Ascending aorta (tissue), 2 donors: ENCODE data around the gene ADAMTS17. TPM values are rescaled to one million over a fixed set of nuclear protein-coding genes. Genes with fewer than 3 reads are reported as not detected.

Experiments used
- DNase-seq, 2 donors: peaks; one replicate each; pipeline ENCODE4 v3.0.0-alpha.2; 2019; ENCODE audit warnings: low spot score in 2 of 2
- H3K27ac ChIP-seq, 2 donors: fragments of 200-600 bp; sonication (generic); one replicate each; pipeline ENCODE4 v1.5.1; 2016 to 2017; ENCODE audit warnings: mild to moderate bottlenecking in 1 of 2
- H3K27me3 ChIP-seq: fragments of 200-600 bp; sonication (generic); one replicate; pipeline ENCODE4 v1.5.1; 2017
- H3K36me3 ChIP-seq, 2 donors: fragments of 200-600 bp; sonication (generic); one replicate each; pipeline ENCODE4 v1.5.1; 2016
- H3K4me1 ChIP-seq, 2 donors: fragments of 200-600 bp; sonication (generic); one replicate each; pipeline ENCODE4 v1.5.1; 2016 to 2017; ENCODE audit warnings: mild to moderate bottlenecking in 1 of 2
- H3K4me3 ChIP-seq, 2 donors: fragments of 200-600 bp; sonication (generic); one replicate each; pipeline ENCODE4 v1.5.1; 2016 to 2017; ENCODE audit warnings: mild to moderate bottlenecking in 1 of 2
- H3K9me3 ChIP-seq, 2 donors: fragments of 200-600 bp; sonication (generic); one replicate each; pipeline ENCODE4 v1.5.1; 2016
- CTCF ChIP-seq, 3 experiments: fragments of 200-600 bp in 2 of 3; fragments of 450-650 bp in 1 of 3; sonication (generic) in 2 of 3; IDR thresholded peaks; one replicate each; pipeline ENCODE4 v1.5.1; 2016 to 2019; ENCODE audit warnings: antibody characterized with exemption in 3 of 3, mild to moderate bottlenecking in 1 of 3, moderate library complexity in 1 of 3
- intact Hi-C: fragments of 100-400 bp; cut with DNase I; formaldehyde crosslinking; loops from one replicate; pipeline ENCODE4 v1.15.1; 2023
- total RNA-seq: library from RNA; depleted of rRNA; stranded (reverse); fragments of >200 nt; gene quantifications from one replicate; pipeline ENCODE4 v1.1.0, GENCODE V29; 2016

The ADAMTS17 gene
- total RNA-seq, 1 donor from 2014 or later = 2.8 TPM

GRCh38 chr15:99996660-99997059, 345.1 kb downstream of the ADAMTS17 start:
- Histone ChIP-seq H3K9me3 (no peaks in the 10 kb centered on the region), H3K27ac (no peak overlapping the region), H3K4me3 (no peak overlapping the region), H3K36me3 (peaks cover 0 to 3% of the 10 kb centered on the region in 2 donors), H3K27me3 (no peaks in the 10 kb centered on the region), H3K4me1 (no peaks in the 10 kb centered on the region)
- TF ChIP-seq CTCF (IDR thresholded peaks at IDR 0.05) = no peak
- intact Hi-C loops = no loop called here
- no peak for DNase-seq

GRCh38 chr15:99995543-99995942, 346.2 kb downstream of the ADAMTS17 start:
- intact Hi-C loops = no loop called here
- Histone ChIP-seq H3K4me1 (no peaks in the 10 kb centered on the region), H3K4me3 (no peak overlapping the region), H3K27ac (no peak overlapping the region), H3K9me3 (no peaks in the 10 kb centered on the region), H3K27me3 (no peaks in the 10 kb centered on the region), H3K36me3 (peaks cover 0 to 3% of the 10 kb centered on the region in 2 donors)
- TF ChIP-seq CTCF (IDR thresholded peaks at IDR 0.05) = no peak
- no peak for DNase-seq

GRCh38 chr15:99994849-99995248, 346.9 kb downstream of the ADAMTS17 start:
- peak in 1 of 2 donors; percentile 44 for DNase-seq
- no peak overlapping the region for H3K27ac ChIP-seq
- TF ChIP-seq CTCF (IDR thresholded peaks at IDR 0.05) = no peak
- peaks cover 0 to 3% of the 10 kb centered on the region in 2 donors for H3K36me3 ChIP-seq
- H3K9me3 ChIP-seq = no peaks in the 10 kb centered on the region
- intact Hi-C loops = no loop called here
- no peaks in the 10 kb centered on the region for H3K27me3 ChIP-seq
- no peaks in the 10 kb centered on the region for H3K4me1 ChIP-seq
- H3K4me3 ChIP-seq = no peak overlapping the region

GRCh38 chr15:99993681-99994131, 348.1 kb downstream of the ADAMTS17 start:
- DNase-seq = peak in 1 of 2 donors; percentile 40
- intact Hi-C loops = no loop called here

GRCh38 chr15:99993262-99993661, 348.5 kb downstream of the ADAMTS17 start:
- H3K4me1 ChIP-seq = no peaks in the 10 kb centered on the region
- peak in 1 of 2 donors; percentile 50 for DNase-seq
- H3K36me3 ChIP-seq = peaks cover 0 to 3% of the 10 kb centered on the region in 2 donors
- intact Hi-C loops = no loop called here
- TF ChIP-seq CTCF (IDR thresholded peaks at IDR 0.05) = no peak
- no peaks in the 10 kb centered on the region for H3K27me3 ChIP-seq
- H3K27ac ChIP-seq = no peak overlapping the region
- no peaks in the 10 kb centered on the region for H3K9me3 ChIP-seq
- H3K4me3 ChIP-seq = no peak overlapping the region

More at GRCh38 chr15:99993681-99994131, 348.1 kb downstream of the ADAMTS17 start:
- H3K27ac ChIP-seq = no peak overlapping the region
- H3K9me3 ChIP-seq = no peaks in the 10 kb centered on the region
- no peaks in the 10 kb centered on the region for H3K4me1 ChIP-seq
- no peak for TF ChIP-seq CTCF (IDR thresholded peaks at IDR 0.05)
- H3K36me3 ChIP-seq = peaks cover 0 to 3% of the 10 kb centered on the region in 2 donors
- H3K4me3 ChIP-seq = no peak overlapping the region
- H3K27me3 ChIP-seq = no peaks in the 10 kb centered on the region
